Hepatocyte (in vitro differentiated cells): Measurements from ENCODE around the gene NXPH4.

Source experiments
- CTCF ChIP-seq: fragments of 200-600 bp; sonication (generic); IDR thresholded peaks from 2 replicates; pipeline ENCODE4 v1.5.1; 2016; ENCODE audit warnings: antibody characterized with exemption, mild to moderate bottlenecking; ENCODE audit not compliant: poor library complexity
- EZH2 ChIP-seq: fragments of 200-600 bp; sonication (generic); IDR thresholded peaks from 2 replicates; pipeline ENCODE4 v1.6.1; 2016; ENCODE audit warnings: antibody characterized with exemption, mild to moderate bottlenecking, borderline replicate concordance

GRCh38 chr12:57241402-57242310, 25.1 kb downstream of the NXPH4 start:
- TF ChIP-seq CTCF (no peak), EZH2 (no peak)
